B cell (primary cell): ENCODE measurements around the gene BPIFA1. TPM values are rescaled to one million over a fixed set of nuclear protein-coding genes. Genes with fewer than 3 reads are reported as not detected.

Experiments used
- ATAC-seq: fragments of 200-7000 bp; cut with Tn5 transposase; one replicate; pipeline ENCODE4 v1.10.0; 2021; ENCODE audit warnings: low read depth, mild to moderate bottlenecking, moderate number of reproducible peaks, moderate library complexity
- CTCF ChIA-PET: fragments of 350-600 bp; sonication (Branson Sonifier 250); formaldehyde crosslinking; loops from one replicate; lab custom pipeline; 2021; ENCODE audit warnings: antibody characterized with exemption, inconsistent platforms; lab: Charles Lee
- POLR2A ChIA-PET: fragments of 350-600 bp; sonication (Branson Sonifier 250); formaldehyde crosslinking; loops from one replicate; lab custom pipeline; 2021; ENCODE audit warnings: antibody characterized with exemption; lab: Charles Lee
- DNase-seq: peaks from one replicate; pipeline ENCODE4 v3.0.0; 2013
- H2AFZ ChIP-seq: 2 replicates; pipeline ENCODE4 v1.6.1; 2012; ENCODE audit warnings: mild to moderate bottlenecking, low read depth, low read length; ENCODE audit not compliant: insufficient read depth, poor library complexity, severe bottlenecking
- H3K27ac ChIP-seq, 2 donors: 1 replicate in 1 of 2; 2 replicates in 1 of 2; pipeline ENCODE4 v1.5.1; 2012 to 2013; ENCODE audit warnings: low read length in 2 of 2, mild to moderate bottlenecking in 2 of 2, moderate library complexity in 1 of 2
- H3K27me3 ChIP-seq, 4 experiments: fragments of 200-600 bp in 1 of 4; sonication (generic) in 1 of 4; replicated peaks in 1 of 4; 1 replicate in 2 of 4; 2 replicates in 2 of 4; pipeline versions ENCODE4 v1.6.1 to v1.7.0; 2013 to 2016; ENCODE audit warnings: low read length in 3 of 4, mild to moderate bottlenecking in 2 of 4, mixed read lengths in 1 of 4, moderate library complexity in 1 of 4; ENCODE audit not compliant: insufficient read depth in 4 of 4, control insufficient read depth in 3 of 4; ENCODE audit errors: control extremely low read depth in 1 of 4
- H3K36me3 ChIP-seq, 2 experiments: replicated peaks in 1 of 2; 1 replicate in 1 of 2; 2 replicates in 1 of 2; pipeline versions ENCODE4 v1.6.1 to v1.7.1; 2013; ENCODE audit warnings: low read length in 1 of 2; ENCODE audit not compliant: insufficient read depth in 2 of 2, control insufficient read depth in 1 of 2; ENCODE audit errors: control extremely low read depth in 1 of 2, extremely low read depth in 1 of 2
- H3K4me1 ChIP-seq, 2 donors: fragments of 200-600 bp in 1 of 2; sonication (generic) in 1 of 2; 1 replicate in 1 of 2; 2 replicates in 1 of 2; pipeline versions ENCODE4 v1.5.1 to v1.6.1; 2013 to 2017; ENCODE audit warnings: low read length in 2 of 2; ENCODE audit not compliant: control insufficient read depth in 2 of 2, insufficient read depth in 2 of 2
- H3K4me2 ChIP-seq: replicated peaks from 2 replicates; pipeline ENCODE3; 2012; ENCODE audit warnings: mild to moderate bottlenecking, low read depth, low read length; ENCODE audit not compliant: poor library complexity, severe bottlenecking
- H3K4me3 ChIP-seq, 5 experiments: fragments of 200-600 bp in 1 of 5; sonication (generic) in 1 of 5; 1 replicate in 3 of 5; 2 replicates in 2 of 5; pipeline versions ENCODE4 v1.5.1 to v1.7.0; 2011 to 2016; ENCODE audit warnings: low read length in 4 of 5, mild to moderate bottlenecking in 4 of 5, low read depth in 2 of 5, control low read depth in 1 of 5, moderate library complexity in 1 of 5; ENCODE audit not compliant: insufficient read depth in 1 of 5; ENCODE audit errors: control extremely low read depth in 1 of 5, extremely low read depth in 1 of 5
- H3K79me2 ChIP-seq: fragments of 200-600 bp; sonication (generic); one replicate; pipeline ENCODE4 v1.6.0; 2016; ENCODE audit warnings: low read length; ENCODE audit not compliant: control insufficient read depth, insufficient read depth
- H3K9ac ChIP-seq: fragments of 200-600 bp; sonication (generic); 2 replicates; pipeline ENCODE4 v1.6.1; 2017; ENCODE audit warnings: mild to moderate bottlenecking, low read length, moderate library complexity
- H3K9me3 ChIP-seq, 3 donors: one replicate each; pipeline versions ENCODE4 v1.6.1 to v1.7.1; 2013; ENCODE audit warnings: low read length in 2 of 3; ENCODE audit not compliant: control insufficient read depth in 2 of 3, insufficient read depth in 1 of 3; ENCODE audit errors: control extremely low read depth in 1 of 3
- H4K20me1 ChIP-seq: 2 replicates; pipeline ENCODE4 v1.6.0; 2012; ENCODE audit warnings: mild to moderate bottlenecking, low read length; ENCODE audit not compliant: insufficient read depth, control insufficient read depth, poor library complexity, severe bottlenecking
- H3K27ac Mint-ChIP-seq: one replicate; pipeline ENCODE4 v1.8.0; 2021; ENCODE audit warnings: mixed read lengths
- H3K27me3 Mint-ChIP-seq: one replicate; pipeline ENCODE4 v1.8.0; 2021; ENCODE audit warnings: mixed read lengths
- H3K4me1 Mint-ChIP-seq: one replicate; pipeline ENCODE4 v1.8.0; 2021; ENCODE audit warnings: mixed read lengths
- H3K4me3 Mint-ChIP-seq: one replicate; pipeline ENCODE4 v1.8.0; 2021; ENCODE audit warnings: mixed read lengths
- H3K9me3 Mint-ChIP-seq: one replicate; pipeline ENCODE4 v1.8.0; 2022; ENCODE audit warnings: mixed read lengths; ENCODE audit not compliant: insufficient read depth
- EZH2 ChIP-seq: IDR thresholded peaks from 2 replicates; pipeline ENCODE4 v1.6.1; 2012; ENCODE audit warnings: borderline replicate concordance, low read depth, mild to moderate bottlenecking, moderate library complexity, low read length; ENCODE audit not compliant: insufficient read depth, poor library complexity, severe bottlenecking
- WGBS: methylation state at CpG from one replicate; pipeline ENCODE4 v1.1.5; 2013; ENCODE audit warnings: missing lambda C conversion rate; ENCODE audit not compliant: insufficient coverage; 5-methylcytosine and 5-hydroxymethylcytosine counted together
- intact Hi-C: fragments of 100-400 bp; cut with micrococcal nuclease; formaldehyde crosslinking; loops from one replicate; pipeline ENCODE4 v1.10.0; 2022
- polyA plus RNA-seq: library from polyadenylated mRNA; depleted of rRNA; stranded (reverse); fragments of >200 nt; gene quantifications from 2 replicates; pipeline ENCODE4 v1.2.3, GENCODE V29; 2012
- total RNA-seq, 2 donors: library from RNA; stranded (reverse); fragments of 120-200 nt in 1 of 2; gene quantifications; 1 replicate in 1 of 2; 2 replicates in 1 of 2; pipeline versions ENCODE4 v1.2.3 to v1.2.4, GENCODE V29; 2013 to 2022
- TF ChIP-seq, protein P1 (sequence below): fragments of 200-600 bp; IDR thresholded peaks from one replicate; pipeline ENCODE4 v1.8.0; 2022; ENCODE audit warnings: antibody characterized with exemption, mild to moderate bottlenecking

The BPIFA1 gene
- total and polyA plus RNA-seq, 2 donors (not counting 1 experiment from before 2014, with no cell fraction given): not detected

DNA sequence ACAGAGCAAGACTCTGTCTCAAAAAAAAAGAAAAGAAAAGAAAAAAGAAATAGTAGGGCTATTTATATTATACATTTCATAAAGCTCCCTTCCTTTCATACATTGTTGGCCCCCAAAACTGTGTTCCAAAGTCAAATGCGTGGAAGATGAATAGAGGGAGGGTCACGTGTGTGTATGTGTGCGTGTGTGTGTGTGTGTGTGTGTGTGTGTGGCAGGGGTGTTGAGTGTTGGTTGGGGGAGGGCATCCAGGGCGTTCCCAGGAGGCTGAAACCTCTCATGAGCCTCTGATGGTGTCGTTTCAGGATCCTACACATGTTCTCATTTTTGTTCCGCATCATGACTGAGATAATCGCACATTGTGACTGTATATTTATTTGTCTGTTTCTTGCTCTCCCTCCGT is 39.4 kb downstream of the BPIFA1 start:
- CTCF ChIA-PET: no interaction called here
- no peak overlapping the region for H3K27ac Mint-ChIP-seq
- peaks cover 31% of the 10 kb centered on the region for H3K27me3 Mint-ChIP-seq

DNA sequence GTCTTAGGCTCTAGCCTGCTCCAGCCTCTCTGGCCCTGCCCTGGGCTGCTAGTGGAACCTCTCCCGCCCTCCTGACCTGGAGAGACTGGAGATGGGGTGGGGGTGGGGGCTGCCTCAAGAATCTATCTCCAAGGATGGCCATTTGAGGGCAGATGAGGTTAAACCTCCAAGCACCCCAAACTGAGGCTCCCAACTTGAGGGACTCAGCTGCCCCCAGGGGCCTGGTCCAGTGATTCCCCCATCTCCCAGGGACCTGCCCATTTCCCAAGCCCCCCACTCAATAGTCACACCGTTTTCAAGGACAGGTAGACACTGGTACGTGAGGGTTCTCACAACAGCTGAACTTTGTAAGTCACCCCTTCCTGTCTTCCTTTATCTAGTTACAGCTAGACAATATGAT is 40.1 kb downstream of the BPIFA1 start:
- Histone ChIP-seq H3K4me1 (no peaks in the 10 kb centered on the region), H3K36me3 (no peaks in the 10 kb centered on the region), H3K27me3 (no peaks in the 10 kb centered on the region), H3K4me3 (no peak overlapping the region), H2AFZ (no peak overlapping the region), H3K9me3 (no peaks in the 10 kb centered on the region), H3K79me2 (no peaks in the 10 kb centered on the region), H4K20me1 (no peaks in the 10 kb centered on the region), H3K4me2 (no peak overlapping the region), H3K9ac (no peak overlapping the region), H3K27ac (no peak overlapping the region)
- H3K4me1 Mint-ChIP-seq: no peaks in the 10 kb centered on the region
- no peaks in the 10 kb centered on the region for H3K9me3 Mint-ChIP-seq
- peaks cover 25% of the 10 kb centered on the region for H3K27me3 Mint-ChIP-seq
- intact Hi-C loops: no loop called here
- no peak for DNase-seq
- H3K27ac Mint-ChIP-seq: no peak overlapping the region
- no peak for ATAC-seq
- POLR2A ChIA-PET: no interaction called here
- no peak for TF ChIP-seq EZH2
- TF ChIP-seq, protein P1, sequence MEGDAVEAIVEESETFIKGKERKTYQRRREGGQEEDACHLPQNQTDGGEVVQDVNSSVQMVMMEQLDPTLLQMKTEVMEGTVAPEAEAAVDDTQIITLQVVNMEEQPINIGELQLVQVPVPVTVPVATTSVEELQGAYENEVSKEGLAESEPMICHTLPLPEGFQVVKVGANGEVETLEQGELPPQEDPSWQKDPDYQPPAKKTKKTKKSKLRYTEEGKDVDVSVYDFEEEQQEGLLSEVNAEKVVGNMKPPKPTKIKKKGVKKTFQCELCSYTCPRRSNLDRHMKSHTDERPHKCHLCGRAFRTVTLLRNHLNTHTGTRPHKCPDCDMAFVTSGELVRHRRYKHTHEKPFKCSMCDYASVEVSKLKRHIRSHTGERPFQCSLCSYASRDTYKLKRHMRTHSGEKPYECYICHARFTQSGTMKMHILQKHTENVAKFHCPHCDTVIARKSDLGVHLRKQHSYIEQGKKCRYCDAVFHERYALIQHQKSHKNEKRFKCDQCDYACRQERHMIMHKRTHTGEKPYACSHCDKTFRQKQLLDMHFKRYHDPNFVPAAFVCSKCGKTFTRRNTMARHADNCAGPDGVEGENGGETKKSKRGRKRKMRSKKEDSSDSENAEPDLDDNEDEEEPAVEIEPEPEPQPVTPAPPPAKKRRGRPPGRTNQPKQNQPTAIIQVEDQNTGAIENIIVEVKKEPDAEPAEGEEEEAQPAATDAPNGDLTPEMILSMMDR: no peak
- CTCF ChIA-PET: interaction anchor here (0.6 kb wide), 1 partner anchor 9 kb away, joined by 3 read pairs; no protein-coding TSS in a partner anchor
- no peak overlapping the region for H3K4me3 Mint-ChIP-seq
- WGBS: no CpG with 5 or more reads among the region's 3 CpGs

More for the DNA sequence above, 39.4 kb downstream of the BPIFA1 start:
- Histone ChIP-seq H2AFZ (no peak overlapping the region), H3K36me3 (no peaks in the 10 kb centered on the region), H3K27ac (no peak overlapping the region), H3K27me3 (no peaks in the 10 kb centered on the region), H3K4me2 (no peak overlapping the region), H4K20me1 (no peaks in the 10 kb centered on the region), H3K9ac (no peak overlapping the region), H3K4me1 (no peaks in the 10 kb centered on the region), H3K9me3 (no peaks in the 10 kb centered on the region), H3K4me3 (no peak overlapping the region), H3K79me2 (no peaks in the 10 kb centered on the region)
- POLR2A ChIA-PET: no interaction called here
- TF ChIP-seq EZH2: no peak
- TF ChIP-seq, protein P1: no peak
- 83% methylated on average over 4 of the region's 8 CpGs for WGBS
- no peak overlapping the region for H3K4me3 Mint-ChIP-seq
- ATAC-seq (no peak), DNase-seq (no peak)
- intact Hi-C loops: no loop called here
- no peaks in the 10 kb centered on the region for H3K9me3 Mint-ChIP-seq
- H3K4me1 Mint-ChIP-seq: no peaks in the 10 kb centered on the region
